LoVo (cell line): Measurements from ENCODE around the gene ZNF529.
"Not testable (repeated sequence)": the region's sequence is repeated elsewhere in the genome, so short reads cannot be mapped to it uniquely, and the experiment has no call there.

Experiments used
- DNase-seq: peaks from one replicate; pipeline ENCODE4 v3.0.0-alpha.2; 2016; ENCODE audit warnings: low spot score

The ZNF529 gene

GRCh38 chr19:36573020-36573894, at the start of gene ZNF529:
Gene ZNF529, minus strand, starts transcription at chr19:36573292. Its CDS starts 946 bp downstream, at chr19:36572346.
- no peak for DNase-seq

DNA sequence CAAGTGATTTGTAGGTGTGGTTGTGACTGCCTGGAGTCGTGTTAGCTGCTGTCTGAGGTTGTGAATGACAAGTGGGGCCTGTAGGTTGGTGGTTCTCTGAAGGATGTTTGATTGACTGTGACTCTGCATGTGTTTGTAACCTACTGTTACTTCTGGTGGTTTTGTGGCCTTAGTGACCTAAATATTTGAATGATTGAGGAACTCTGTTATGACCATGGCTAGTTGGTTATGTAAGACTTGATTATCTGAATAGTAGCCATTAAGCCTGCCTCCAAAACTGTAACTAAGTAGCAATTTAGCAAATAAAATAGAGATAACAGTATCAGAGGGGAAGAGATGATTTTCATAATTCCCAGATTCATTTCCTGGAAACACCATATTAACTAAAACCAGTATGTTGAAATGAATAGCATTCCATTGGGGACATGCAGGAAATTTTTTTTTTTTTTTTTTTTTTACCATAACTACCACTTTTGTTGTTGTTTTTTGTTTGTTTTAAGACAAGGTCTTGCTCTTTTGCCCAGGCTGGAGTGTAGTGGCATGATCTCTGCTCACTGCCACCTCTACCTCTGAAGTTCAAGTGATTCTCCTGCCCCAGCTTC, 32.9 kb upstream of the ZNF529 start:
- no peak for DNase-seq

DNA sequence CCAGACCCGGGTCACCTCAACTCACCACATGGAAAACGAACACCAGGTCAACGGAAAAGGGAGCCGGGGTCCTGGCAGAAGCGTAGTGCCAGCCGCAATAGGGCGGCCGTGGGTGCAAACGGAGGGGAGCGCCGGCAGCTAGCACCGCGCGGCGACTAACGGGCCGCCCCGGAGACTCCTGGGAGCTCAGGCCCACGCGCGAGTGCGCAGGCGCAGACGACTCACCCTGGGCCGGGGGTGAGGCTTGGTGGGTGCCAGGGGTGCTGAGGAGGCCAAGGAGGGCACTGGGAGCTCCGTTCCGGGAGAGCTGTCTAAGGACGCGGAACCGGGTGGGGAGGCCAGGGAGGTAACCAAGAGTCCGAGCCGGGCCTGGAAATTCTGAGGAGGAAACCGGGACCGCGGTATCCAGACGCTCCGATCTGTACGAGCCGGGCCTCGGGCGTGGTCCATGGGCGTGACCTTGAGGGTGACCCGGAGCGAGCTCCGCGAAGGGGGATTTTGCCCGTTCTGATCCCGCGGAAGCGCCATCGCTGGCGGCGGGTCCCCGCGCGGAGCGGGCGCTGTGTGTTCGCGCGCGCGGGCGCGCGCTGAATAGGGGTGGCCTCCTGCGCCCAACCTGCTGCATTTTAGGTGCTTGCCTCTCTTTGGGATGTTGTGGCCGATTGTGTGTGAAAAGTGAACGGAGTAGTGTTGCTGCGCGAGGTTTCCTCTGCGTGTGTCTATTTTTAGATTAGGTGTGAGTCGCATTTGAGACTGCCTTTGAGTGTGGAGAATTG, 32.2 kb upstream of the ZNF529 start, which contains the start of gene ZNF382:
Gene ZNF382 (plus strand): TSS at position 213 of the 776 bp plus-strand sequence. CDS start 4,602 bp downstream, outside the sequence.
- no peak for DNase-seq

DNA sequence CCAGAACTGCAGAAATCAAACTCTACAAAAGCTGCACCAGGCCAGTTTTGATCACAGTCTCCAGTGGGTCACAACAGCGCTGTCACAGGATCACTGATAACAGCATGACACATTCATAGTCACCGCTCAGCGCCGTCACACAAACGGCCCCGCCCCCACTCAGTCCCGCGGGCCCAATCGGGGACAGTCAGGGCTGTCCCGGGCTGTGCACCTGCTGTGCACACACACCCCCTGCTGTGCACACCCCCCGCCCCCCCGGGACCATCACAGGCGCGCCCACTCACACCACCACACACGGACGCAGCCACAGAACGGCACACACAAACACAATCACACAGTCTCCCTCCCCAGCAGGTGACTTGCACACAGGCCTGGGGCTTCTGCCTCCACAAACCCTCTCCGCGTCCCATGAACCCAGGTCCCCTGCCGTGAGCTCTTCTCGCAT, 31.6 kb upstream of the ZNF529 start:
- no peak for DNase-seq

DNA sequence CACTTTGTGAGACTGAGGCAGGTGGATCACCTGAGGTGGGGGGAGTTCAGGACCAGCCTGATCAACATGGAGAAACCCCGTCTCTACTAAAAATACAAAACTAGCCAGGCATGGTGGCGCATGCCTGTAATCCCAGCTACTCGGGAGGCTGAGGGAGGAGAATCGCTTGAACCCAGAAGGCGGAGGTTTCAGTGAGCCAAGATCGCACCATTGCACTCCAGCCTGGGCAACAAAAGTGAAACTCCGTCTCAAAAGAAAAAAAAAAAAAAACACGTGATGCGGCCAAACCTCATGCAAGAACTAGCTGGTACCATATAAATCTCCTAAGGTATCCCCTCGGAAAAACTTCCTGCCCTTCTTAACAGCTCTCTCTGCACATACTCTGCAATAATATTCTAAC, 29.6 kb upstream of the ZNF529 start:
- DNase-seq: not testable (repeated sequence)

DNA sequence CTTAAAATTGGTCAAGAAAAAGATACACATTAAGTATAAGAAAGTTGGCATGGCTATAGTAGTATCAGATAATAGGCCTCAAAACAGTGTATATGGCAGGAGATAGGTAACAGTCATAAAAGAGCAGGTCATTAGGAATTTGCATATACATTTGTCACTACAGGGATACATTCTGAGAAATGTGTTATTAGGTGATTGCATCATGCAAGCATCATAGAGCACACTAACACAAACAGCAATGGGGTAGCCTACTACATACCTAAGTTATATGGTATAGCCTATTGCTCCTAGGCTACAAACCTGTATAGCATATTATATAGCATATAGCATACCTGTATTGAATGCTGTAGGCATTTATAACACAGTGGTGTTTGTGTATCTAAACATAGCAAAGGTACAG, 6.2 kb upstream of the ZNF529 start:
- DNase-seq: no peak

- no peak for DNase-seq
Measured at GRCh38 chr19:36577271-36577996, 4.3 kb upstream of the ZNF529 start.

DNA sequence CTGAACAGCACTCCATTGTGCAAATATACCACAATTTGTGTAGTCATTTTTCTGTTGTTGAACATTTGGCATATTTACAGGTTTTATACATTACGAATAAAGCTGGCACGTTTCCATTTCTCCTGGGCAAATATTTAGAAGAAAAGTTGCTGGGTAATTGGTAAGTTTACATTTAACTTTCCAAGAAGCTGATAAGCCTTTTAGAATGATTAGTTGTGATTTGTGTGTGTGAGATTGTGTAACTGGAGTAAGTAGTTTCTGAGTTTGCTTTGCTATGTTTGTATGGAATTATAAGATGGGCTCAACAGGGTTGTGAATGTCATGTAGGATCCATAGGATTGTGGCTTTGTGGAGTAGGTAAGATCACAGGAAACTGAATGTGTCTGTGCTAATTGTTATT, 1.6 kb upstream of the ZNF529 start:
- DNase-seq: no peak

- DNase-seq: no peak
Measured at GRCh38 chr19:36573895-36574720, 1.0 kb upstream of the ZNF529 start.

GRCh38 chr19:36572593-36573019, 486 bp downstream of the ZNF529 start:
- DNase-seq: no peak

GRCh38 chr19:36564391-36564790, 8.7 kb downstream of the ZNF529 start:
- DNase-seq: no peak

DNA sequence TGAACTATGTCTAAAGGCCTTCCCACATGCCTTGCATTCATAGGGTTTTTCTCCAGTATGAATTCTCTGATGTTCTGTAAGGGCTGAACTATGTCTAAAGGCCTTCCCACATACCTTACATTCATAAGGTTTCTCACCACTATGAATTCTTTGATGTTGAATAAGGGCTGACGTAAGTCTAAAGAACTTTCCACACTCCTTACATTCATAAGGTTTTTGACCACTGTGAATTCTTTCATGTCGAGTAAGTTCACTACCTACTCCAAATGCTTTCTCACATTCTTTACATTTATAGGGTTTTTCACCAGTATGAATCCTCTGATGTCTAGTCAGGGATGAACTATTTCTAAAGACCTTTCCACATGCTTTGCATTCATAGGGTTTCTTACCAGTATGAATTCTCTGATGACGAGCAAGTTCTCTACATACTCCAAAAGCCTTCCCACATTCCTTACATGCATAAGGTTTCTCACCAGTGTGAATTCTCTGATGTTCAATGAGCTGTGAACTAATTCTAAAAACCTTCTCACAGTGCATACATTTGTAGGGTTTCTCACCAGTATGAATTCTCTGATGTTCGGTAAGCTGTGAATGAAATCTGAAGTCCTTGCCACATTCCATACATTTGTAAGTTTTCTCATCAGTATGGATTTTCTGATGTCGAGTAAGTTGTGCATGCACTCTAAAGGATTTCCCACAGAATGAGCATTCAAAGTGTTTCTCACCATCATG, 25.9 kb downstream of the ZNF529 start:
- DNase-seq: no peak

DNA sequence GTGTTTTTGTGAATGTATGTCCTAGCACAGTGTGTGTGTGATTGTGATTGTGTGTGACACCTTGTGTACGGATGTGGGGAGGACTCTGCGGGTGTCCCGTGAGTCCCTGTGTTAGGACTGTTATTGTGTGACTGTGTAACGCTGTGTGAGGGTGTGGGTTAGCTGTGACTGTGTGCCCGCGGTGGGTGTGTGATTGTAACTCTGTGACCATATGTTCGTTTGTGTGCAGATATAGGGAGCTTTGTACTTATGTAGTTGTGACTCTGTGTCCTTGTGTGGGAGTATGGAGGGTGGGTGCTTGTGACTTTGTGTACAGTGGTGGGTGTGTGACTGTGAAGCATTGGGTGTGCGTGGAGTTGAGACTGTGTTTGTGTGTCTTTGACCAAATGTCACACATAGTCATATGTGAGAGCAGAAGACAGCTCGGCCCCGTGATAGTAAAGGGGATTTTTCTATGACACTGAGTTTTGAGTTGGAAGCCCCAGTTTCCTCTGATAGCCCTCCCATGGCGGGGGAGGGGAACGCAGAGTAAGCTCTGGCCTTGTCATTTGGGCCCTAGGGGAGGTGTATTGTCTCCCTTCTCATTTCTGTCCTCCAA, 44.1 kb downstream of the ZNF529 start:
- no peak for DNase-seq

GRCh38 chr19:36528194-36528920, 44.7 kb downstream of the ZNF529 start, which contains the start of gene ZNF260:
Gene ZNF260, minus strand, starts transcription at chr19:36528271. Its CDS starts 13,033 bp downstream, at chr19:36515238.
- DNase-seq: no peak

DNA sequence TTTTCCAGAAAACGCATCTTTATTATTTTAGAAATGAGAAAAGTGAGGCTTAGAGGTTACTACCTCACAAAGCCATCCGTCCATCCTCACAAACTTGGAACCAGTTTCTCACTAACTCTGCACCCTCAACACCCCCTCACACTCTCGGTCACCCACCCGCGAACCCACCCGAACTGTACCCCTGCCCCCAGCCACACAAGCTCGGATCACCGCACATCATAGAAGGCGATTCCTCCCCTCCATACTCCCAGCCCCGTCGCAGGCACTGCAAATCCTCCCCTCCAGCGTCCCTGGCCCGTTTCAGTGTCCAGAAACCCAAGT, 45.3 kb downstream of the ZNF529 start:
- DNase-seq: no peak

DNA sequence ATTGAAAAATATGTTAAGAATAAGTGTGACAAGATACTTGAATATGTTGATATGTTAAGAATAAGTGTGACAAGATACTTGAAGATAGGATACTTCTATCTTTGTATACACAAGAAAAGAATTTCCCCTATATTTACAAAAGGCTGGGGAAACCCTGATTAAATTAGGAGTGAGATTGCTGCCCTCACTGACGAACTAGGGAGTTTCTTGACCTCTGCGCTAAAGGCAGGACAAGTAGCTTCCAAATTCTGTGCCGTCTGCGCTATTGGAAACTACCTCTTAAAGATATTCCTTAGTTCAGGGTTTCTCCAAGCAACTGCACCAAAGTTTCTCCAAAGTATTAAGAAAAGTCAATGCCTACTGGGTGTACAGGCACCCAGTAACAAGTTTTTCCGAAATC, 45.8 kb downstream of the ZNF529 start:
- DNase-seq: no peak

- DNase-seq: no peak
Measured at GRCh38 chr19:36526581-36526980, 46.5 kb downstream of the ZNF529 start.

DNA sequence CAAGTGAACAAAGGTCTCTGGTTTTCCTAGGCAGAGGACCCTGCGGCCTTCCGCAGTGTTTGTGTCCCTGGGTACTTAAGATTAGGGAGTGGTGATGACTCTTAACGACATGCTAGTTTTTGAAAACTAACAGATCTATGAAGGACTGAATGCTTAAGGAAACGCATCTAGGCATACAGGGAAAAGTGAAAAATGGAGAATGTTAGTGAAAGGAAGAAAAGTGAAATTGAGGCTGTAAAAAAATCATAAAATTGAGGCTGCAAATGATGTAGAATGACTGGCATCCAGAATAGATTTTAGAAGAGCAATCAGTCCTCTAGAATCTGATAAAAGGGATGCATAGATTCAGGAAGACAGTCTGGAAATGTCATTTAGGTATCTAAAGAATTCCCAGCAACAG, 48.5 kb downstream of the ZNF529 start:
- DNase-seq: no peak

DNA sequence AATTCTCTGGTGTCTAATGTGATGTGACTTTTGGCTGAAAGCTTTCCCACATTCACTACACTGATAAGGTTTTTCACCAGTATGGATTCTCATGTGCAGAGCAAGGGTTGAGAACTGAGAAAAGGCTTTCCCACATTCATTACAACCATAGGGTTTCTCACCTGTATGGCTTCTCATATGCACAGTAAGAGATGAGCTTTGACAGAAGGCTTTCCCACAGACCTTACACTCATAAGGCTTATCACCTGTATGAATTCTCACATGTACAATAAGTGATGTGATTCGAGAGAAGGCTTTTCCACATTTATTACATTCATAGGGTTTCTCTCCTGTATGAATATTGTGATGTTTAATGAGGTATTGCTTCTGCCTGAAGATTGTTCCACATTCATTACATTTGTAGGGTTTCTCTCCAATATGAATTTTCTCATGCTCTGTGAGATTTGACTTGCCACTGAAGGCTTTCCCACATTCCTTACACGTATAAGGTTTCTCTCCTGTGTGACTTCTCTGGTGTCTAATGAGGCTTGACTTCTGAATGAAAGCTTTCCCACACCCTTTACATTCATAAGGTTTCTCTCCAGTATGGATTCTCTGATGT, 59.0 kb downstream of the ZNF529 start:
- DNase-seq: no peak
